Lower lobe of right lung (tissue), 2 donors: ENCODE results near the gene CLCN3. TPM values are rescaled to one million over a fixed set of nuclear protein-coding genes. Genes with fewer than 3 reads are reported as not detected.

Source experiments
- ATAC-seq, 2 donors: fragments of 200-7000 bp; cut with Tn5 transposase; one replicate each; pipeline ENCODE4 v1.9.1; 2020 to 2022; ENCODE audit warnings: mild to moderate bottlenecking in 2 of 2, moderate library complexity in 2 of 2
- DNase-seq: peaks from one replicate; pipeline ENCODE4 v3.0.0-alpha.2; 2020
- H3K27ac ChIP-seq: fragments of 200-600 bp; one replicate; pipeline ENCODE4 v1.8.0; 2022
- H3K27me3 ChIP-seq: fragments of 200-600 bp; one replicate; pipeline ENCODE4 v1.8.0; 2022; ENCODE audit warnings: low read depth
- H3K36me3 ChIP-seq: fragments of 200-600 bp; one replicate; pipeline ENCODE4 v1.8.0; 2022; ENCODE audit warnings: mild to moderate bottlenecking
- H3K4me1 ChIP-seq: fragments of 200-600 bp; one replicate; pipeline ENCODE4 v1.8.0; 2022
- H3K4me3 ChIP-seq: fragments of 200-600 bp; one replicate; pipeline ENCODE4 v1.8.0; 2022; ENCODE audit warnings: mild to moderate bottlenecking
- H3K9me3 ChIP-seq: fragments of 200-600 bp; one replicate; pipeline ENCODE4 v1.8.0; 2022
- CTCF ChIP-seq: fragments of 200-600 bp; IDR thresholded peaks from one replicate; pipeline ENCODE4 v1.8.0; 2022; ENCODE audit warnings: antibody characterized with exemption, mild to moderate bottlenecking
- intact Hi-C: fragments of 100-400 bp; cut with DNase I; formaldehyde crosslinking; loops from one replicate; pipeline ENCODE4 v1.11.0; 2022
- total RNA-seq: library from RNA; stranded (reverse); fragmentation: NEBNext Ultra II Directional; extraction: Animal tissue kit (Norgen Biotek cat#: 25700); gene quantifications from one replicate; pipeline ENCODE4 v1.2.1, GENCODE V29; 2021
- donor health status: DM: no; HTN: yes; CAD: no; lungs with severe emphysema.

CLCN3 gene
- total RNA-seq, 1 donor from 2014 or later, result 41.8 TPM

GRCh38 chr4:169632896-169633295 lies 12.5 kb downstream of the CLCN3 start:
- Histone ChIP-seq H3K27me3 (no peaks in the 10 kb centered on the region), H3K36me3 (peaks cover 18% of the 10 kb centered on the region), H3K4me3 (no peak overlapping the region), H3K9me3 (no peaks in the 10 kb centered on the region), H3K4me1 (no peaks in the 10 kb centered on the region), H3K27ac (no peak overlapping the region)
- ATAC-seq (no peak), DNase-seq (no peak)
- no peak for TF ChIP-seq CTCF
- intact Hi-C loops, result no loop called here

- no peaks in the 10 kb centered on the region for H3K9me3 ChIP-seq
- ATAC-seq (peak; percentile 61 to 83), DNase-seq (no peak)
- H3K36me3 ChIP-seq, result peaks cover 31% of the 10 kb centered on the region
- no peaks in the 10 kb centered on the region for H3K27me3 ChIP-seq
- H3K27ac ChIP-seq, result no peak overlapping the region
- no peak overlapping the region for H3K4me3 ChIP-seq
- TF ChIP-seq CTCF, result no peak
- intact Hi-C loops, result no loop called here
- H3K4me1 ChIP-seq, result no peaks in the 10 kb centered on the region
These were observed 14.6 kb downstream of the CLCN3 start for GRCh38 chr4:169634975-169635374.

DNA sequence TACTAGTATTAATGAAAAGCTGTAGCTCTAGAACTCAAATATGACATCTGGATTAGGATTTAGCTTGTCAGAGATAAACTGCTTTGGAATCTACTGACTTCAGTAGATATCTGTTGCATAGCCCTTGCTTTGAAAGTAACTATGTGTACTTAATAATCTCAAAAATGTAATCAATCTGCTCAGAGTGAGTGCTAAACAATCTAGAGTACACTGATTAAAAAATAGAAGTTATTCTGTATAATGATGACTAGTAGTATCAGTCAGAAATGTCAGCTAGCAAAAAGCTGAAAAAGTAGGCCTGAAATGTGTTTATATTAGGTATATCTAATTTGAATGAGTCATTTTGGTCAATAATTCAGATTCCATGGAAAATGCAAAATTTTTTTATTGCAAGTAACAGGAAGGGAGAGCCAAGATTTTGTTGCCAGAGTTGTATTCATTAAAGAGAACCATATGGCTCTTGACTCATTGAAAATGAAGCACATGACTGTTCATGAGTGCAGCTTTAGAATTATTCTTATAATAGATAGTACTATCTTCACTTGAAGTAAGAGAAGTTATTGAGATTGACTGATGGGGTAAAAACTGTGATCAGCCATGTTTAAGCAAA lies 20.0 kb downstream of the CLCN3 start:
- H3K4me3 ChIP-seq, result no peak overlapping the region
- H3K36me3 ChIP-seq, result peaks cover 52% of the 10 kb centered on the region
- ATAC-seq (no peak), DNase-seq (no peak)
- TF ChIP-seq CTCF, result no peak
- intact Hi-C loops, result no loop called here
- H3K9me3 ChIP-seq, result no peaks in the 10 kb centered on the region
- H3K27ac ChIP-seq, result no peak overlapping the region
- H3K4me1 ChIP-seq, result no peaks in the 10 kb centered on the region
- no peaks in the 10 kb centered on the region for H3K27me3 ChIP-seq

DNA sequence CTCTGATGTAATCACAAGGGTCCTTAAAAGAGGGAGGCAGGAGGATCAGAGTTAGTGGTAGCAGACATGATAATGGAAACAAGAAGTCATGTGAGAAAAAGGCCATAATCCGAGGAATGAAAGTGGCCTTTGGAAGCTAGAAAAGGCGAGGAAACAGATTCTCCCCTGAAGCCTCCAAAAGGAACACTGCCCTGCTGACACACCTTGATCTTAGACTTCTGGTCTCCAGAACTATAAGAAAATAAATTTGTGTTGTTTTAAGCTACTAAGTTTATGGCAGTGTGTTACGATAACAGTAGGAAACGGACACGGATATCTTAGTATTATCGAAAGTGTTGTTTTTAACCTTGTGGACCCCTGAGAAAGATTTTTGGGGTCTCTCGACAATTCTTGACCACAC lies 24.4 kb downstream of the CLCN3 start:
- H3K4me3 ChIP-seq, result no peak overlapping the region
- DNase-seq (no peak), ATAC-seq (no peak)
- H3K27ac ChIP-seq, result no peak overlapping the region
- H3K27me3 ChIP-seq, result no peaks in the 10 kb centered on the region
- no peaks in the 10 kb centered on the region for H3K9me3 ChIP-seq
- H3K4me1 ChIP-seq, result no peaks in the 10 kb centered on the region
- peaks cover 21% of the 10 kb centered on the region for H3K36me3 ChIP-seq
- intact Hi-C loops, result no loop called here
- no peak for TF ChIP-seq CTCF

GRCh38 chr4:169645627-169646026 lies 25.2 kb downstream of the CLCN3 start:
- H3K4me3 ChIP-seq, result no peak overlapping the region
- H3K4me1 ChIP-seq, result peaks cover under 1% of the 10 kb centered on the region
- TF ChIP-seq CTCF, result no peak
- H3K27ac ChIP-seq, result no peak overlapping the region
- no peak for DNase-seq
- H3K27me3 ChIP-seq, result no peaks in the 10 kb centered on the region
- intact Hi-C loops, result no loop called here
- H3K36me3 ChIP-seq, result peaks cover 21% of the 10 kb centered on the region
- ATAC-seq, result no peak
- H3K9me3 ChIP-seq, result no peaks in the 10 kb centered on the region
